GM19023 (cell line): ENCODE data around the gene CYLD.

Experiments
- ATAC-seq: cut with Tn5 transposase; IDR thresholded peaks from one replicate; pipeline ENCODE4 v1.9.1; 2021; ENCODE audit warnings: mild to moderate bottlenecking, moderate library complexity; ENCODE audit not compliant: unreplicated experiment

CYLD gene

DNA sequence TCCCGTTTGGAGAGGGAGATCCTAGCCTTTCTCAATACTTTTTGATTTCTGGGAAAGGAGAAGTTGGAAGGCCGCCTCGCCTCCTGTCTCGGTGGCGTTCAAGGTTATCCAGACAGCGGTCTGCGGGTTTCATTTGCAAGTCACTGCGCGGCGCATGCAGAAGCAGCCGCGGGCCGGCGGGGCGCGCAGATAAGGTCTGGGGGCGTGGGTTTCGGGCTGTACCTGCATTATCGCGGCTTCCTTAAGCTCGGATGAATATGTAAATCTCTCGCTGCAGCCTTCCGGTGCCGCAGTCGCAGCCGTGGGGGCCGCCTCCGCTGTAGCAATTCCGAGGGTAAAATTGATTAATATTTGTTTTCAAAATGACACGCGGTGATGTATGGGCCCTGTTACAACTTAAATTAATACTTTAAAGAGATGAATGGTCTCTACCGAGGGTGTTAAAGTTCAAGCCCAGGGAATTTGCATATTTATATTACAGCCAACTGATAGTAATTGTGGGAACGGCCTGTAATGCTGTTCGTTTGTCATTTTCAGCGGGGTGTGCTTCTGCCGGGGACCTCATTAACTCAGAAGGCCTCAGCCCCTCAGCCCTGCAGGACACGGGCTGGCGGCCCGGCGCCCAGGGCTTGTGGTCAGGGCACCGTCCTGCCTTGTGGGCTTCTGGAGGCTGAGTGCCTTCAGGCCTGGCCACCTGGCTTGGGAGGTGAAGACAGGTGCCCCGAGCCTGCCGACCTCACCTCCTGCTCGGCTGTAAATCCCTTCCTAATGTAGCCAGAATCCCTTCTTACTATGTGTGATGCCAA is 99.4 kb downstream of the CYLD start:
- ATAC-seq = no peak

GRCh38 chr16:50842013-50842505 is 100.2 kb downstream of the CYLD start:
- ATAC-seq = no peak

GRCh38 chr16:50842589-50842988 is 100.7 kb downstream of the CYLD start:
- ATAC-seq = no peak

DNA sequence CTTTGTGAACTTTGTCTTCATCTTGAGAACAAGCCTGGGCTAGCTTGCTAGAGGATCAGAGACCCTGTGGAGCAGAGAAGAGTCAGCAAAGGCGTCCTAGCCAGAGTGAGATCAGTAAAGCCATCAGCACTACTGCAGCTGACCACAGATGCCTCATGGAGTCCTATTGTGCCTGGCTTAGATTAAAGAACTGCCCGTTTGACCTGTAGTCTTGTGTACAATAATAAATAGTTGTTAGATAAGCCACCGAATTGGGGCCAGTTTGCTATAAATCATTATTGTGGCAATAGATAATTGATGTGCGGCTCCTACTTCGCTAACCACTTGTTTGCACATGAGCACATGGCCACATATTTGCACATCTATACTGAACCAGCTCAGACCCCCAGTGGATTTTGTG is 103.0 kb downstream of the CYLD start:
- no peak for ATAC-seq

- ATAC-seq = no peak
These were observed 103.4 kb downstream of the CYLD start for GRCh38 chr16:50845296-50845695.

GRCh38 chr16:50846511-50846910 is 104.6 kb downstream of the CYLD start:
- no peak for ATAC-seq

- no peak for ATAC-seq
These were observed 105.3 kb downstream of the CYLD start for GRCh38 chr16:50847166-50847565.

DNA sequence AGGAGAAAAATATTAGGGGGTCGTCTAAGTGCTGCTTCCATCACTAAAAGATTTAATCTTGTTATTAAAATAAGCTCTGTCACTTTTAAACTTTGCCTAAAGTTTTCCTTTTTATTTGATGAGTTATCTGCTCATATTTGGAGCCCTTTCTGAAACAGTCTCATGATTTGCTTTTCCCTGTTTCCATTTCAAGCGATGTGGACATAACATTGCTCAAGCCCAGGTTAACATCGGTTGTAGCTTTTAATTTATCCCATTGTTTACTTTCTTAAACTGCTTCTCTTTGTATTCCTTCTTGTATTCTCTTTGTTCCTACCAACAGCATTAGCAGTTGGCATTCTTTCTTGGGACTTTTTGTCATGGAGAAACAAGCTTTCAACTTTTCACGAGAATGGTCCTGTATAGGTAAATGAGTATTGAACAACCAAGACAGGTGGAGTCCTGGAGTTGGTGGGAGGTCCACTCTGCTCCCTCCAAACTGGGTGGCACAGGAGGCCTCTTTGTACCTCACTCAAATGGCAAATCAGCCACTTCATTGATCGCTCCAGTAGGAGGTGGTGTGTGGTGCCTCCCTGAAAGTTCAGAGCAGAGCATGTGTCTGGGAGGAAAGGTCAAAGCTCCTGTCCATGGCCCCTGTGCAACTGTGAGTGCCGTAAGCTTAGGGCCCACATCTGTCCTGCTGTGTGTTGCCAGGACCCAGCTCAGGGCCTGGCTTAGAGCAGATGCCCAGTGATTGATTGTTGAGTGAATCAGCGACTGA is 107.0 kb downstream of the CYLD start:
- no peak for ATAC-seq
